ENCODE measurements around the gene PCDHGA11. TPM values are rescaled to one million over a fixed set of nuclear protein-coding genes. Genes with fewer than 3 reads are reported as not detected.

PCDHGA11 gene
- total and polyA plus RNA-seq, 9 of the 15 experiments (the other 6 are each of a cell fraction or from before 2014, with no cell fraction given): 0.04 to 0.07 (median 0.04) TPM; not detected in 4

- ATAC-seq: no peak
- H3K79me2 ChIP-seq (ENCODE audit: control insufficient read depth, insufficient read depth, low read length): no peaks in the 10 kb centered on the region
- H2AFZ ChIP-seq (ENCODE audit: low read depth, low read length): no peak overlapping the region
- no peaks in the 10 kb centered on the region for H4K20me1 ChIP-seq (replicated peaks; ENCODE audit: control insufficient read depth, insufficient read depth, low read length)
- H3K4me1 ChIP-seq (replicated peaks in 1 of 2; ENCODE audit: control insufficient read depth in 2 of 2, insufficient read depth in 2 of 2, low read length in 2 of 2): peaks cover 0 to 8% of the 10 kb centered on the region in 2 experiments; a peak in 3 of 5 replicates
- ChIA-PET CTCF (ENCODE audit: low intra/inter-chr PET ratio) (no interaction called here), POLR2A (no interaction called here)
- DNase-seq (ENCODE audit: extremely low read depth in 1 of 4, low spot score in 3 of 4): no peak
- FAIRE-seq: no peak
- BruUV-seq (replicated peaks): no TSS peak
- no peak overlapping the region for H3K9ac ChIP-seq (ENCODE audit: insufficient read depth in 1 of 2, low read depth in 2 of 2, low read length in 2 of 2)
- in situ Hi-C loops (cut with MboI) (no loop called here), intact Hi-C loops (cut with micrococcal nuclease) (no loop called here)
- peaks cover 2% of the 10 kb centered on the region; the same call in 1 of the 2 replicates for H3K9me3 ChIP-seq (replicated peaks; ENCODE audit: control insufficient read depth, insufficient read depth, low read depth, low read length)
- TF ChIP-seq KLF10 (CRISPR knock-in tag; IDR thresholded peaks at IDR 0.05) (no peak), PATZ1 (CRISPR knock-in tag; IDR thresholded peaks at IDR 0.05; ENCODE audit: borderline replicate concordance) (no peak), PCBP1 (IDR thresholded peaks at IDR 0.05; ENCODE audit: low read depth, low read length, poor library complexity, severe bottlenecking) (no peak), ZNF324 (CRISPR knock-in tag; IDR thresholded peaks at IDR 0.05) (no peak), ZMIZ1 (IDR thresholded peaks at IDR 0.05; ENCODE audit: low read depth in 2 of 2, low read length in 2 of 2) (no peak), NELFE (IDR thresholded peaks at IDR 0.05; ENCODE audit: insufficient read depth, insufficient read length) (no peak), HMGN3 (IDR thresholded peaks at IDR 0.05; ENCODE audit: borderline replicate concordance, extremely low read depth, insufficient read length, low read depth, low read length) (no peak), ZNF586 (CRISPR knock-in tag; conservative IDR thresholded peaks at IDR 0.05) (no peak), BRF1 (IDR thresholded peaks at IDR 0.05; ENCODE audit: borderline replicate concordance, extremely low read depth, insufficient read length) (no peak)
- 37% methylated on average over 47 of the region's 61 CpGs for WGBS (ENCODE audit: insufficient coverage, low coverage, missing lambda C conversion rate)
- H3K9me1 ChIP-seq (ENCODE audit: control insufficient read depth, insufficient read depth, low read length): no peaks in the 10 kb centered on the region
- H3K4me3 ChIP-seq: no peak overlapping the region
- no peaks in the 10 kb centered on the region for H3K36me3 ChIP-seq (ENCODE audit: control insufficient read depth, insufficient read depth, low read length)
- H3K27me3 ChIP-seq (ENCODE audit: control insufficient read depth in 2 of 2, insufficient read depth in 2 of 2, low read length in 2 of 2): peaks cover 3 to 29% of the 10 kb centered on the region in 2 experiments; a peak in 4 of 5 replicates
- no peak overlapping the region for H3K4me2 ChIP-seq (ENCODE audit: insufficient read depth, low read length)
- H3K27ac ChIP-seq (ENCODE audit: extremely low read depth, low read depth, low read length): no peak overlapping the region
Measured at GRCh38 chr5:141399555-141400258, 21.1 kb upstream of the PCDHGA11 start.
